PC-3 (cell line): ENCODE results near the gene PEX10. TPM values are rescaled to one million over a fixed set of nuclear protein-coding genes. Genes with fewer than 3 reads are reported as not detected.

Experiments used
- ATAC-seq: fragments of 200-7000 bp; cut with Tn5 transposase; 2 replicates; pipeline ENCODE4 v1.9.1; 2020; ENCODE audit warnings: mild to moderate bottlenecking, moderate library complexity
- BruUV-seq: library from RNA; stranded (reverse); fragments of 400-500 nt; replicated peaks from 2 replicates; lab custom pipeline; 2021; lab: Mats Ljungman, UMichigan
- CTCF ChIA-PET: fragments of 300-600 bp; sonication (Branson Sonifier 250); formaldehyde crosslinking; loops from one replicate; lab custom pipeline; 2022; ENCODE audit warnings: antibody characterized with exemption; lab: Charles Lee
- POLR2A ChIA-PET: fragments of 300-600 bp; sonication (Branson Sonifier 250); formaldehyde crosslinking; loops from one replicate; lab custom pipeline; 2022; ENCODE audit warnings: antibody characterized with exemption; ENCODE audit not compliant: unreplicated experiment; lab: Charles Lee
- DNase-seq: peaks from one replicate; pipeline ENCODE4 v3.0.0-alpha.2; 2015
- H2AFZ ChIP-seq: fragments of 300-600 bp; sonication (generic); 2 replicates; pipeline ENCODE4 v1.6.0; 2016; ENCODE audit warnings: antibody characterized with exemption, low read length
- H3F3A ChIP-seq: fragments of 300-600 bp; sonication (generic); one replicate; pipeline ENCODE4 v1.6.0; 2017; ENCODE audit warnings: antibody characterized with exemption, low read length, control low read depth, mild to moderate bottlenecking; ENCODE audit not compliant: unreplicated experiment
- H3K27ac ChIP-seq: fragments of 300-600 bp; sonication (generic); 2 replicates; pipeline ENCODE4 v1.5.1; 2016; ENCODE audit warnings: mild to moderate bottlenecking, low read length
- H3K27me3 ChIP-seq: fragments of 300-600 bp; sonication (generic); 2 replicates; pipeline ENCODE4 v1.6.1; 2016; ENCODE audit warnings: low read length, mixed read lengths
- H3K36me3 ChIP-seq: fragments of 300-600 bp; sonication (generic); 2 replicates; pipeline ENCODE4 v1.6.1; 2016; ENCODE audit warnings: low read depth, mixed run types, low read length, mixed read lengths
- H3K4me1 ChIP-seq: fragments of 300-600 bp; sonication (generic); 2 replicates; pipeline ENCODE4 v1.5.1; 2016; ENCODE audit warnings: low read length; ENCODE audit not compliant: insufficient read depth
- H3K4me2 ChIP-seq: fragments of 300-600 bp; sonication (generic); 2 replicates; pipeline ENCODE4 v1.6.0; 2016; ENCODE audit warnings: low read length
- H3K4me3 ChIP-seq: fragments of 300-600 bp; sonication (generic); 2 replicates; pipeline ENCODE4 v1.5.1; 2016; ENCODE audit warnings: mild to moderate bottlenecking, low read length, mixed read lengths
- H3K79me2 ChIP-seq: fragments of 300-600 bp; sonication (generic); 2 replicates; pipeline ENCODE4 v1.6.1; 2017; ENCODE audit warnings: low read length, mixed read lengths
- H3K9ac ChIP-seq: fragments of 300-600 bp; sonication (generic); 2 replicates; pipeline ENCODE4 v1.6.0; 2016; ENCODE audit warnings: mild to moderate bottlenecking, low read length
- H3K9me2 ChIP-seq: fragments of 300-600 bp; sonication (generic); replicated peaks from 2 replicates; pipeline ENCODE4 v1.6.1; 2016; ENCODE audit warnings: mixed run types, low read length, mixed read lengths
- H3K9me3 ChIP-seq: fragments of 300-600 bp; sonication (generic); 2 replicates; pipeline ENCODE4 v1.6.1; 2016; ENCODE audit warnings: low read length, mixed read lengths
- H4K20me1 ChIP-seq: fragments of 300-600 bp; sonication (generic); 2 replicates; pipeline ENCODE4 v1.6.1; 2016; ENCODE audit warnings: low read length, mixed read lengths
- EZH2 ChIP-seq: fragments of 300-600 bp; sonication (generic); IDR thresholded peaks from one replicate; pipeline ENCODE4 v1.6.1; 2017; ENCODE audit warnings: antibody characterized with exemption, mild to moderate bottlenecking, low read length; ENCODE audit not compliant: unreplicated experiment
- EZH2phosphoT487 ChIP-seq: fragments of 300-600 bp; sonication (generic); IDR thresholded peaks from 2 replicates; pipeline ENCODE4 v1.6.1; 2018; ENCODE audit warnings: mild to moderate bottlenecking, antibody characterized with exemption, low read length, borderline replicate concordance
- intact Hi-C: fragments of 100-400 bp; cut with micrococcal nuclease; formaldehyde crosslinking; loops from 2 replicates; pipeline ENCODE4 v1.9.0; 2023
- total RNA-seq: library from RNA; depleted of rRNA; stranded (reverse); fragments of >200 nt; gene quantifications from 2 replicates; pipeline ENCODE4 v1.2.3, GENCODE V29; 2014
- TF ChIP-seq, protein P1 (sequence below): fragments of 300-600 bp; sonication (generic); conservative IDR thresholded peaks from 2 replicates; pipeline ENCODE4 v1.5.1; 2017; ENCODE audit warnings: antibody characterized with exemption, low read depth, mild to moderate bottlenecking, low read length

Gene PEX10
- total RNA-seq, 1 experiment from 2014 or later: 100 TPM

- Histone ChIP-seq H4K20me1 (no peaks in the 10 kb centered on the region), H3K9ac (no peak overlapping the region), H3K27ac (no peak overlapping the region), H3K27me3 (no peaks in the 10 kb centered on the region), H3K36me3 (no peaks in the 10 kb centered on the region), H3K4me3 (no peak overlapping the region), H3F3A (no peaks in the 10 kb centered on the region), H3K4me2 (no peak overlapping the region), H3K9me3 (no peaks in the 10 kb centered on the region), H3K79me2 (no peaks in the 10 kb centered on the region), H2AFZ (no peak overlapping the region), H3K4me1 (no peaks in the 10 kb centered on the region), H3K9me2 (no peaks in the 10 kb centered on the region)
- ATAC-seq (no peak), DNase-seq (no peak)
- CTCF ChIA-PET: no interaction called here
- no TSS peak for BruUV-seq
- TF ChIP-seq EZH2: no peak
- TF ChIP-seq, protein P1, sequence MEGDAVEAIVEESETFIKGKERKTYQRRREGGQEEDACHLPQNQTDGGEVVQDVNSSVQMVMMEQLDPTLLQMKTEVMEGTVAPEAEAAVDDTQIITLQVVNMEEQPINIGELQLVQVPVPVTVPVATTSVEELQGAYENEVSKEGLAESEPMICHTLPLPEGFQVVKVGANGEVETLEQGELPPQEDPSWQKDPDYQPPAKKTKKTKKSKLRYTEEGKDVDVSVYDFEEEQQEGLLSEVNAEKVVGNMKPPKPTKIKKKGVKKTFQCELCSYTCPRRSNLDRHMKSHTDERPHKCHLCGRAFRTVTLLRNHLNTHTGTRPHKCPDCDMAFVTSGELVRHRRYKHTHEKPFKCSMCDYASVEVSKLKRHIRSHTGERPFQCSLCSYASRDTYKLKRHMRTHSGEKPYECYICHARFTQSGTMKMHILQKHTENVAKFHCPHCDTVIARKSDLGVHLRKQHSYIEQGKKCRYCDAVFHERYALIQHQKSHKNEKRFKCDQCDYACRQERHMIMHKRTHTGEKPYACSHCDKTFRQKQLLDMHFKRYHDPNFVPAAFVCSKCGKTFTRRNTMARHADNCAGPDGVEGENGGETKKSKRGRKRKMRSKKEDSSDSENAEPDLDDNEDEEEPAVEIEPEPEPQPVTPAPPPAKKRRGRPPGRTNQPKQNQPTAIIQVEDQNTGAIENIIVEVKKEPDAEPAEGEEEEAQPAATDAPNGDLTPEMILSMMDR: no peak
- no peak for TF ChIP-seq EZH2phosphoT487
- POLR2A ChIA-PET: no interaction called here
- intact Hi-C loops: no loop called here
These were observed 13.5 kb upstream of the PEX10 start for GRCh38 chr1:2425892-2426291.

GRCh38 chr1:2422523-2422922, 10.2 kb upstream of the PEX10 start:
- no peaks in the 10 kb centered on the region for H4K20me1 ChIP-seq
- no peak for TF ChIP-seq EZH2phosphoT487
- no peak overlapping the region for H2AFZ ChIP-seq
- H3K9ac ChIP-seq: no peak overlapping the region
- intact Hi-C loops: no loop called here
- no TSS peak for BruUV-seq
- no peaks in the 10 kb centered on the region for H3K9me3 ChIP-seq
- no peaks in the 10 kb centered on the region for H3K36me3 ChIP-seq
- ChIA-PET CTCF (no interaction called here), POLR2A (no interaction called here)
- H3K27ac ChIP-seq: no peak overlapping the region
- ATAC-seq (no peak), DNase-seq (no peak)
- H3K27me3 ChIP-seq: no peaks in the 10 kb centered on the region
- no peaks in the 10 kb centered on the region for H3K9me2 ChIP-seq
- no peak overlapping the region for H3K4me3 ChIP-seq
- no peaks in the 10 kb centered on the region for H3F3A ChIP-seq
- no peak overlapping the region for H3K4me2 ChIP-seq
- H3K79me2 ChIP-seq: no peaks in the 10 kb centered on the region
- H3K4me1 ChIP-seq: no peaks in the 10 kb centered on the region

GRCh38 chr1:2419416-2419815, 7.1 kb upstream of the PEX10 start:
- no peak for TF ChIP-seq EZH2
- TF ChIP-seq EZH2phosphoT487: no peak
- TF ChIP-seq, protein P1: no peak

More at GRCh38 chr1:2419416-2419815, 7.1 kb upstream of the PEX10 start:
- no peak overlapping the region for H3K9ac ChIP-seq
- no peaks in the 10 kb centered on the region for H4K20me1 ChIP-seq
- H2AFZ ChIP-seq: no peak overlapping the region
- H3K9me3 ChIP-seq: no peaks in the 10 kb centered on the region
- no peaks in the 10 kb centered on the region for H3F3A ChIP-seq
- DNase-seq: no peak
- POLR2A ChIA-PET: no interaction called here
- no peak overlapping the region for H3K27ac ChIP-seq
- CTCF ChIA-PET: no interaction called here
- H3K4me3 ChIP-seq: no peak overlapping the region
- intact Hi-C loops: loop anchor here (10.0 kb wide), 1 partner anchor 225 kb away; no protein-coding TSS in a partner anchor
- H3K36me3 ChIP-seq: no peaks in the 10 kb centered on the region
- ATAC-seq: no peak
- H3K27me3 ChIP-seq: no peaks in the 10 kb centered on the region
- no peak overlapping the region for H3K4me2 ChIP-seq
- peaks cover 23% of the 10 kb centered on the region for H3K4me1 ChIP-seq
- peaks cover 3% of the 10 kb centered on the region; the same call in 1 of the 2 replicates for H3K79me2 ChIP-seq
- BruUV-seq: no TSS peak
- H3K9me2 ChIP-seq: no peaks in the 10 kb centered on the region
